Middle frontal gyrus (tissue), 1 donor: ENCODE results near the gene SPECC1L.

Experiments used
- DNase-seq: peaks from one replicate; pipeline ENCODE4 v3.0.0-alpha.2; 2015; ENCODE audit warnings: low spot score; ENCODE audit errors: extremely low spot score

Gene SPECC1L

DNA sequence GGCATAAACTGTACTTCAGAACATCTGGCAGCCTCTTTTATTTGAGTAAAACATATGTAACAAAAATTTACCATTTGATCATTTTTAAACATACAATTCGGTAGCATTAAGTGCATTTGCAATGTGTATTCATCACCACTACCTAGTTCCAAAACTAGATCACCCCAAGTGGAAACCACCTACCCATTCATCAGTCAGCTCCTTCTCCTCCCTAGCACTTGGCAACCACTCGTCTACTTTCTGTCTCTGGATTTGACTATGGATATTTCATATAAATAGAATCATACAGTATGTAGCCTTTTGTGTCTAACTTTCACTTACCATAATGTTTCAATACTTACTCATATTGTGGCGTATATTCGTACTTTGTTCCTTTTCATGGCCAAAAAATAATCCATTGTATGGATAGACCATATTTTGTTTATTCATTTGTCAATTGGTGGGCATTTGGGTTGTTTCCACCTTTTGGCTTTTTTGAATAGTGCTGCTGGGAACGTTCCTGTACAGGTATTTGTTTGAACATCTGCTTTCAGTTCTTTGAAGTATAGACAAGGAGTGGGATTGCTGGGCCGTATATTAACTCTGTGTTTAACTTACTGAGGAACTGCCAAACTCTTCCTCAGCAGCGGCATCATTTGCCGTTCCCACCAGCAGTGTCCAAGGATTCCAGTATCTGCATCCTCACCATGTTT lies 129.5 kb downstream of the SPECC1L start:
- no peak for DNase-seq

DNA sequence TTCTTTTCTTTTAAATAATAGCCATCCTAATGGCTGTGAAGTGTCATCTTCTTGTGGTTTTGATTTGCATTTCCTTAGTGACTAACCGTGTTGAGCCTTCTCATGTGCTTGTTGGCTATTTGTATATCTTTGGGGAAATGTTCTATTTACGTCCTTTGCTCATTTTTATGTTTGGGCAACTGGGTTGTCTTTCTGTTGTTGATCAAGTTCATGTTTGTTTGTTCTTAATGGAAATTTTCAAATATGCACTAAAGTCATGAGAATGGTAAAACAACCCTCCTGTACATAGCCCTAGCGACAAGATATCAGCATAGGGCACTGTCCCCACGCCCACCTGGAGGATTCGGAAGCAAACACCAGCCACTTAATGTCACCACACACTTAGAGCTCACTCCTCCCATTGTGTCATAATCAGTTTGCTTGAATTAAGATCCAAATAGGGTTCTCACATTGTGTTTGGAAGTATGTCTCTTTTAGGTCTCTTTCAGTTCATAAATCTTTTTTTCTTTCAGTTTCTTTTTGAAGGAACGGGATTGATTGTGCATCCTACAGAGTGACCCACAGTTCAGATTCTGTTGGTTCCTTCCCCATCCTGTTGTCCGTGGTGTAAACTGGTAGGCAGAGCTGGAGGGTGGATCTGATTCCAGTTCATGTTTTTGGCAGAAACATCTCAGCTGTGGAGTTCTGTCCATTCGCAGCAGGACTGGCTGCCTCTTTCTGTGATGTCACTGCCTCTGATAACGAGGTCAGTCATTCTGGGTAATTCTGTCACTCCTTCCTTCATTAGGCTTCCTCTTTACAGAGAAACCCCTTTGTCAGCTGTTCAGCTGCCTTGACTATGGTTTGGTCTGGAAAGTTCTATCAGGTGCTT lies 130.3 kb downstream of the SPECC1L start:
- no peak for DNase-seq

DNA sequence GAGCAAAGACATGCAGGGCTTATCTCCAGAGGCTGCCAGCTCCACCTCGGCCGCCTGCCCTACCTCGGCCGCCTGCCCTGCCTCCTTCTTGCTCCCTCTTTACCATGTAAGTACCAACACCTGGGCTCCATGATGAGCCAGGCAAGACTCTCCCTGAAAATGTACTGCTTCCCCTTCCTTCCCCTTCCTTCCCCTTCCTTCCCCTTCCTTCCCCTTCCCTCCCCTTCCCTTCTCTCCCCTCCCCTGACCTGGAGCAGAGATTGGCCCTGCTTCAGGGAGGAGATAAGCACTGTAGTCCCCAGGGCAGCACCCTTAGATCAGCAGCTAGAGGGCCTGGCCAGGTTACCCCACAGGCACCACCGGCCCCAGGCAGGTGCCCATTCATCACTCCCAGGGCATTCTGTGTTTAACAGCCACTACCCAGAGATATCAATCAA lies 131.3 kb downstream of the SPECC1L start:
- DNase-seq, result no peak

DNA sequence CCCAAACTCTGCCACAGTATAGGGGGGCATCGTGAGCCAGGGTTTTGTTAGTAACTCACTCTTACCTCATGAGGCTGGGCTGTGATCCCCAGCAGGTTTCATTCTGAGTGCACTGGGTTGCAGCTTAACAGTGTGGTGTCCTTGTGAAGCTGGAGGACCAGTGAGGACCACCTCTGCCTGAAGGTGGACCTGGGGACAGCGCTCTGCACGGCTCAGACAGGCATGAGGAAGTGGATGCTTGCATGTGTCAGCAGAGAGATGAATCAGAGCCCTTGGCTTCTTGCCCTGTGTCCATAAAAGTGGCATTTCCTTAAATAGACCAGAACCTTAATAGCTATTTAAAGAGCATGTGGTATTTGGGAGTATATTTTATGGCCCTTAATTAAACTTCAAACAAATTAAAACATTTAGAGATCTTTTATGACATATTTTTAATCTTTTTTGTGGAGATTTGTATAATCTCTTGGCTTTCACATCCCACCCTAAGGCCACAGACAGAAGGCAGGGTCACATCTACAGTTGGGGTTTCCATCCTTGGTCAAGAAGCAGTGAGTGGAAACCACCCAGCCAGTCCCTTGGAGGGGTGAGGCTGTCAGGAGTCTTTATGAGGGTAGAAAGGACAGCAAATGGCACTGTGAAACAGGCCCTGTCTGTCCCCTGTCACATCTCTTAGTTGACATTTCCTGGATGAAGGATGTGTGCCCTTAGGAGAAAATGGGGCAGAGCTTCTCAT lies 132.0 kb downstream of the SPECC1L start:
- DNase-seq, result no peak

DNA sequence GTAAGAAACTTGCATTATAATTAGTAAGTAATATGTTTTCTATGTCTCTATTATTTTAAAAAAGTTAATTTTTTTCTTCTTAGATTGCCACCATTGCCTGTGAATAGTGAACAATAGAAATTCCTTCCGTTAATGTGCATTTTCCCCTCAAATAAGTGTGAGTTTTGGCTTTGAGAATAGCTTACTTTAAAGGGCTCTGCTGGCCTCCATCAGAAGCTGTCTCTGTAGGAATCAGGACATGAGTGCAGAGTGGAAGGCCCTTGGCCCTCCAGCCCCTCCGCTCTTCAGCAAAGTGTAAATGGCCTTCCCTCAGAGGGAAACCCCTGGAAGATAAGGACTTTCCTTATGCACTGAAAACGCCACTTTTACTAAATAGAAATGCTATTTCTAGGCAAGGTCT lies 132.7 kb downstream of the SPECC1L start:
- DNase-seq, result no peak

DNA sequence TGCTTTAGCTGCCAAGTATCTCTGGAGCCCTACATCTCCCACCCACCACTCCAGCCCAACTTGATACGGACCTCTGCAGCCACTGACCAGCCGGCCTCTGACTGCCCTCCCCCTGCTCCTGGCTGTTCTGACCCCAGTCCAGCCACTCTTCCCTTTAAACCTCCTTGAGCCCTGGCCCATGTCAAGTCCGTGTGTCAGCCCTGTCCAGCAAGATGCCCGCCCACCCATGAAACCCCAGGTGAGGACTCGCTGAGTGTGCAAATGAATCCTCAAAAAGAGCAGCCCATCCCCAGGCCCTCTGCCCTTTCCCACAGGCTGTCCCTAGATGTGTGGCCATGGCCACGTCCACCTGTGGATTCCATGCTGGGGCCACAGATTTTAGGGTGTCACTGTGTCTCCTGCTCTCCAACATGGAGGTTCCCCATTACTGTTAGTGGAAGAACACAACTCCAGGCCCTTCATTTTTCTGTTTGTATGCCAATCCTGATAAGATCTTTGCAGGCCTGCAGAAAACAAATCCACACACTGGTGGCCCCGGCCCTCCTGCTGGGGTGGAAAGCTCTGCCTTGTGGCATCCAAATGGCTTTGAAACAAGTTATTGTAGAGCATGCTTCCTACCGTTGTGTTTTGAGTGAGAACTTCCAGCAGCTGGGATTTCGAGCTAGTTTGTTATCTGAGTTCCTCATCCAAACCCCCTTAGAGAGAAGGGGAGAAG lies 134.1 kb downstream of the SPECC1L start:
- DNase-seq, result no peak

DNA sequence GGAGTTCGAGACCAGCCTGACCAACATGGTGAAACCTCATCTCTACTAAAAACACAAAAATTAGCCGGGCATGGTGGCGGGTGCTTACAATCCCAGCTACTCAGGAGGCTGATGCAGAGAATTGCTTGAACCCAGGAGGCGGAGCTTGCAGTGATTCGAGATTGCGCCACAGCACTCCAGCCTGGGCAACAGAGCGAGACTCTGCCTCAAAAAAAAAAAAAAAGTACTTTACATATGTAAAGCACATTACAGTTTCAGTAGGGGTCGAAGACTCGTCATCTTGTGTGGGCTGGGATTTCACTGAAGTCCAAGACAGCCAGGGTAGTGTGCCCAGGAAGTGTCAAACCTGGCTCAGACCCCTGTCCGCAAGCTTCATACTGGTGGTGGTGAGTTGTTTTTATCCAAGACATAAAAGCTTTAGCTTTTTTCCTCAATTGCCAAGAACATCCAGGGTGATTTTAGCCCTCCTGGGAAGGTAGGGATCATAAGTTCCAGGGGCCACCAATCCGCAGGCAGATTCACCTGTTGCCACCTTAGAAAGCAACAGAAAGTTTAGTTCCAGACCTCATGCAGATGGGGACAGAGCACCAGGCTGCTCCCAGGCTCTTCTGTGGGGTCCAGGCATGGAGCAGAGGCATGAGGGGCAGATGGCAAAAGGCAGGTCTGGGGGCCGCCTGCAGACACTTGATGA lies 135.1 kb downstream of the SPECC1L start:
- DNase-seq, result no peak

DNA sequence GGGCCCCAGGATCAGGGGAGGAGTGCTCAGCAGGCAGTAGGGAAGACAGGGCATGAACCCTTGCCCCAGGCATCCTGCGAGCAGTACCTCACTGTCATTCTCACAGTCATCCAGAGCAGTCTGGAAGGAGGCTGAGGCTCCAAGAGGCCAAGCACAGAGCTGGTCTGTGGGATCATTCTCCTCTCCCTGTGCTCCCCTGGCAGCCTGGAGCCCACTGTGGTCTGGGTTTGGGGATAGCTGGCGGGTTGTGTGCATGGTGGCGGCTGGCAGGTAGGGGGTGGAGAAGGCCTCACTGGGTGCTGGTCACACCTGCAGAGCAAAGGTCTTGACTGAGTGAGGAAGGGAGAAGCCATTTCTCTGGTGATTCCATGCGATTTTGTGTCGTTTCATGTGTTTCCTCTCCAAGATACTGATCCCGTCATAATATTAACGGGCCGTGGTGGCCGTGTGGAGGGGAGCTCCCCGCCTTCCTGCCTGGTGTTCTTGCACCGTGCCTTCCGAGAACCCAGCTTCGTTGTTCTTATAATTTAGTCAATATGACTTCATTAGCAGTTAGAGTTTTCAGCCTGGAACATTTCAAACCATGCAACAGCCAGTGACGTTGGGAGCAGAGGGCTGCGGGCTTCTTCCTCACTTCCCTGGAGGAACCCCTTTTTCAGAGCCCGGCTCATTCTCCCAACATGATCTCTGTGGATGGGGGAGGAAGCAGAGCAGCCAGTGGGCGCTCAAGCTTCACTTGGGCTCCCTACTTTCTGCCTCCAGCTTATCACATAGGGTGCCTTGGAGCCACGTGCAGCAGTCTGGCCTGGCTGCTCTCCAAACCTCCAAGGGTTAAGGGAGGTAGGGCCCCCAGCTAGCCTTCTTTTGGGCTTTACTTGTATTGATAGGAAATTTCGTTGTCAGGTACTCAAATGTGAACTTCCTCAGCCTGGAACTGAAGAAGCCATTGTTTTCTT lies 136.0 kb downstream of the SPECC1L start:
- DNase-seq, result no peak

DNA sequence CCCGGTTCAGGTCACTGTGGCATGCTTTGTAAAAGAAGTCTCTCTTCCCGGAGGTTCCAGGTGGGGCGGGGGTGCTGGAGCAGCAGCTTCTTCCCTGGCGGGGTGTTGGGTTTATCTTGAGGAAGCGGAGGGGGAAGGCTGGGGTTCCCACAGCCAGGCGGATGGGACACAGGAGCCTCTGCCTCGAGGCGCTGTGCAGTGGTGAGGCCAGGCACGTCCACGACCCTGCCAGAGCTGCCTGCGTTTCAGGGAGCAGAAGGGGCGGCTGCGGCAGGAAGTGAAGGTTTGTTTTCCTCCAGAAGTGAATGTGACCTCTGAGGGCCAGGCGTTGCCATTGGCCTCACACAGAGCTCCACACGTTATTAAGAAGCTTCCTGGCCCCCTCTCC lies 136.6 kb downstream of the SPECC1L start:
- DNase-seq, result no peak

DNA sequence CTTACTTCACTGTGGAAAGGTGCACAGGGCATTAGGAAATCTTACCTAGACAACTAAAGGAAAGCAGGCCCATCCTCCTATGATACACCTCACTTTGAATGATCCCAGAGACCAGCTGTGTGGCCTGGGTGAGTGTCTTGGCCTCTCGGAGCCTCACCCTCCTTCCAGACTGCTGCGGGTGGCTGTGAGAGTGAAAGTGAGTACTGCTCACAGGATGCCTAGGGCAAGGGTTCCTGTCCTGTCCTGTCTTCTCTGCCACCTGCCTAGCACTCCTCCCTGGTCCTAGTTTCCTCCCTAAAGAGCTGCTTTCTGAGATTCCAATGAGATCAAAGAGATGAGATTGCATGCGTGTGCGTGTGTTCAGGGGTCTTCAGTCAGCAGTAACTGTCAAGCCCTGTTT lies 137.3 kb downstream of the SPECC1L start:
- DNase-seq, result no peak

DNA sequence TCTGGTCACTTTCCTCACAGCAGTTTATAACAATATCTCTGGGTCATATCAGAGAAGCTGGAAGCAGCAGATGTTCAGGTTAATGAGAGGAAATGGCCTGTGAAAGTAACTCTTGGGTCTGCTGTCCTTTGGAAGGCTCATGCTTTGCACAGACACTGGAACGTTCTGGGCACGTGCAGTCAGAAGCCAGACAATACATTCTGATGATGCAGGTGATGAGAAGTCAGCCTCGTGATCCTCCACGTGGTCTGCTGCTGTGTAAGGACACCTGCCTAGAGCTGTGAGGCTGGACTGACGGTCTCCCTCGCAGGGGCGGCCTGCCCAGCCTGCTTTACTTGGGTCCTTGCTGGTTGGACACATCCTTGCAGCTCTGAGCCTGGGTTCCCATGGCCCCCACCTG lies 138.0 kb downstream of the SPECC1L start:
- no peak for DNase-seq

DNA sequence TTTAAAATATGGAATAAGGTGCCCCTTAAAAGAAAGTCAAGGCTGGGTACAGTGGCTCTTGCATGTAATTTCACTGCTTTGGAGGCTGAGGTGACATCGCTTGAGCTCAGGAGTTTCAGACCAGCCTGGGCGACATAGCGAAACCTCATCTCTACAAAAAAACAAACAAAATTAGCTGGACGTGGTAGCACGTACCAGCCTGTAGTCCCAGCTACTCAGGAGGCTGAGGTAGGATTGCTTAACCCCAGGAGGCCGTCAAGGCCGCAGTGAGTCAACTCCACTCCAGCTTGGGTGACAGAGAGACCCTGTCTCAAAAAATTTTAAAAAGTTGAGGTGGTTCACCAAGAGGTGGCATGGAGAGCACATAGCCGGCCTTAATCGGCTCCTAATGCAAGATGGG lies 139.1 kb downstream of the SPECC1L start:
- no peak for DNase-seq

DNA sequence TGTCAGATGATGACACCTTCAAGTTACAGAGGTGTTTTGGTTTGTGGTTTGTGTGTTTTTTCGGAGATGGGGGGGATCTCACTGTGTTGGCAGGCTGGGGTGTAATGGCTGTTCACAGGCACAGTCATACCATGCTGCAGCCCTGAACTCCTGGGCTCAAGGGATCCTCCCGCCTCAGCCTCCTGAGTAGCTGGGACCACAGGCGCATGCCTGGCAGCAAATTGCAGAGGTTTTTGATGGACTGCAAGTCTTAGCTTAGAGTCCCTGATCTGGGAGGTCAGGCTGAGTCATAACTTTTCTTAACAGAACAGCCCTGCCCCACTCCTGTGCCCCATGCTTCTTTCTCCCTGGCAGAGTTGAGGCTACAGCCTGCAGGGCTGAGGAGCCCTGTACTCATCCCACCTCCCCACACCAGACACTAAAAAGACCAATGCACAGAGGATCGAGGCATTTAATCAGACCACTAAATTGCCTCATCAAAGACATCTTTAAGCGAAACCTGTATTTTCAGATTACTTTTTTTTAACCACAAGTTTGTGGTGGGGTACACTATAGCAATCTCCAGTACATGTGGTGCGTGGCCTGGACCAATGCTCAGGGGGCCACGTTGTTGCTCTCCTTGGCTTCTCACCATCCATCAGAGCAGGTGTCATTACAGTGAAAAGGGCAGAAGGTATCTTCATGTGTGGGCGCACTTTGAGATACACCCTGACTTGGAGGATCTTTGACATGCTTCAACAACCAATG lies 139.7 kb downstream of the SPECC1L start:
- no peak for DNase-seq

DNA sequence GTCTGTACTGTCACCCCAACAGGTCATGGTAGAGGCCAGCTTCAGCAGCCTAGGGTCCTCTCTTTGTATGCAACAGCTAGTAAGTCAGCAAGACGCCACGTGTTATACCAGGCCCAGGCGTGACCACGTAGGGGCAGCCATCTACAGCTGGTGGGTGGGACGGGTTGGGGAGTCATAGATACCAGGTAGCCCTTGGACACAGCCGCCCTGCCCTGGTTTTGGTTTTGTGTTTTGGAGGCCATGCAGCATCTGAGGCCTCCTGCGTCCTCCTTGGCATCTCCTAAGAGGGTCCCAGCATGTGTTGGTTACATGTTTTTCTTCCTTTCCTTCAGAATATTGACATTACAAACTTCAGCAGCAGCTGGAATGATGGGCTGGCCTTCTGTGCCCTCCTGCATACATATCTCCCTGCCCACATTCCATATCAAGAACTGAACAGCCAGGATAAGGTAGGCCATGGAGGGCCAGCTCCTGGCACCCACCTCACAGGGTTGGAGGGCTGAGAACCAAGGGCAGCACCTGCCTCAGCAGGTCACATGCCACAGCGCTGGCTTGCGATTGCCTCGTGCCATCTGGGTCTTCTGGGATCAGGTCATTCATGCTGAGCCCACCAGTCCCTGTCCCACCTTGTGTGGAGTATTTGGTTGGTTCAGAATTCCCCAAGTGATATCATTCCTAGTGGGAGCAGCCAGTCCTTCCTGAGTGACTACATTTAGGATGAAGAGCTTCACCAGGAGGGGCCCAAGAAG lies 140.8 kb downstream of the SPECC1L start:
- DNase-seq, result no peak

DNA sequence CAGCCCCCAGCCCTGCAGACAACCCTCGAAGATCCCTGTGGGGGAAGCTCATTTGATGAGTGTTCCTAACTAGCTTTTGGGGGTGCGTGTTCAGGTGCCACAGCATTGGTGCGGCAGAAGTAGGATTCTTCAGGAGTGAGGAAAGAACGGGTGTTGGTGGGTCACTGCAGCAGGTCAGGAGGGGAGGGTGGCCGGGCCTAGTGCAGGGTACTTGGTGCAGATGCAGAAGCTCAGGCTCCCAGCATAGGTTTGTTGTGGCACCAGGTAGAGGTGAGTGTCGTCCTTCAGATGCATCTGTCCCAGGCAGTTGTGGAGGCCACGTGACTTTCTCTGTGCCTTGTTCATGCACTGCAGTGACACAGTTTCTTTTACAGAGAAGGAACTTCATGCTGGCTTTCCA lies 141.6 kb downstream of the SPECC1L start:
- DNase-seq, result no peak

DNA sequence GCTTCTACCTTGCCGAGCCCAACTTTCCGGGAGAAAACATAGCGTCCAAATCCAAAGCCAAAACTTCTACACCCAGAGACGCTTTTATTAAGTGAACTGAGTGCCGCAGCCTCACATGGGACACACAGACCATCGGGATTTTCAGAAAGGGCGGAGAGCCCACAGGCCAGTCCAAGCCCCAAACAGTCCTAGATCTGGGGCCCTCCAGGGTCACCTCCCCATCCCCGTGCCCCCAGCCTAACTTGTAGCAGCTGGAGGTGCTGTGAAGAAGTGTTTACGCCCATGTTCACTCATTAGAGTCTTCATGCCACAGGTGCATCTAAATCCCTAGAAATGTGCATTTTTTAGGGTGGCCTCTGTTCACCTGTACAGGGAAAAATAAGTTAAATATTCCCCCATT lies 142.6 kb downstream of the SPECC1L start:
- DNase-seq, result no peak

DNA sequence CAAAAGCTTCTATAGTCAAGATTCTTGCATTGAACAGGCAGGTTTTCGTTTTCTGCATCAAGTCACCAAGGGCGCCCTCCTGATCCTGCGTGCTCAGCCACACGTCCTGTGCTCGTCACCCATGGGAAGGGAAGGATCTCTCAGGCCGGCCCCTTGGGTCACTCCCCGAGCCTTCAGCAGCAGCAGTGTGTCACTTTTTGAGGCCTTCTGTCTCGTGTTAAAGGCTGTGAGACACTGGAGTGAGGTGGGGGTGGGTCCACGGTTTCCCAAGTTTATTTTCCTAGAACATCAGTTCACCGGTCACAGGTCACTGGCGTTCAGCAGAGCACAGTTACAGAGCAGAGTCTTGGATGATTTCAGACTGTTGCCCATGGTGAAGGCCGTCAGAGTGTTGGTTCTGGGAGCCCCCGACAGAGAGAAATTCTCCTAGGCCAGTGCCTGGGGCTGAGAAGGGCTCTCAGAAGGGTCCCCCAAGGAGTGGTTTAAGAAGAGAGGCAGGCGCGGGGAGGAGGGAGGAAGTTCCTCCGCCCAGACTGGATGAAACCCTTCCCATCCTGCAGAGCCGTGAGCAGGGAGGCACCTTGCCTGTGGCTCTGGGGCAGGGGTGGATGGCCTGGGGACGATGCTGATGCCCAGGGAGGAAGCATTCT lies 143.2 kb downstream of the SPECC1L start:
- no peak for DNase-seq

DNA sequence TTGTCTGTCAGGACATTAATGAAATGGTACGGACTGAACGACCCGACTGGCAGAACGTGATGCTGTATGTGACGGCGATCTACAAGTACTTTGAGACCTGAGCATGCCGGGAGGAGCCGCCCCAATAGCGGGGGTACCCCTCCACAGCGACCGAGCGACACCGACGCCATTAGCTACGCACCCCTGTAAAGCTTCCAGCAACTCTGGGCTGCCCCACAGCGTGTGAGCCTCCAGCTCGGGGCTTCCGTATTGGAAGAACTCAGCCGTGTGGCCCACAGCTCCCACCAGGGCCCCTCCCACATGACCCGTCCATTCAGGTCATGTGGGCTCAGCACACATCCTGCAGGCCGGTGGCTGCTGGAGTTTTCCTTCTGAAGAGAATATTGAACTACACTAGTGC lies 143.9 kb downstream of the SPECC1L start:
- DNase-seq, result no peak
